Measurements from ENCODE around the gene MID2.
"Not testable (repeated sequence)": the region's sequence is repeated elsewhere in the genome, so short reads cannot be mapped to it uniquely, and the experiment has no call there.

MID2 gene

GRCh38 chrX:107842715-107843400 lies 17.2 kb downstream of the MID2 start:
- no peak for DNase-seq (ENCODE audit: low read depth)

GRCh38 chrX:107845625-107846024 lies 20.0 kb downstream of the MID2 start:
- DNase-seq (ENCODE audit: low read depth), result no peak

GRCh38 chrX:107848591-107848990 lies 22.9 kb downstream of the MID2 start:
- no peak for DNase-seq (ENCODE audit: low read depth)

- no peak for DNase-seq (ENCODE audit: low read depth)
Measured at GRCh38 chrX:107849747-107850421, 24.2 kb downstream of the MID2 start.

GRCh38 chrX:107850422-107850765 lies 24.7 kb downstream of the MID2 start:
- DNase-seq (ENCODE audit: low read depth), result no peak

GRCh38 chrX:107851215-107851614 lies 25.5 kb downstream of the MID2 start:
- no peak for DNase-seq (ENCODE audit: low read depth)

- not testable (repeated sequence) for DNase-seq (ENCODE audit: low read depth)
Measured at GRCh38 chrX:107851665-107852064, 26.0 kb downstream of the MID2 start.

GRCh38 chrX:107856289-107856688 lies 30.6 kb downstream of the MID2 start:
- no peak for DNase-seq (ENCODE audit: low read depth)

GRCh38 chrX:107857041-107857440 lies 31.4 kb downstream of the MID2 start:
- DNase-seq (ENCODE audit: low read depth), result not testable (repeated sequence)

- no peak for DNase-seq (ENCODE audit: low read depth)
Measured at GRCh38 chrX:107857837-107858236, 32.2 kb downstream of the MID2 start.

GRCh38 chrX:107861056-107861455 lies 35.4 kb downstream of the MID2 start:
- DNase-seq (ENCODE audit: low read depth), result no peak

- DNase-seq (ENCODE audit: low read depth), result no peak
Measured at GRCh38 chrX:107871136-107871535, 45.5 kb downstream of the MID2 start.

- no peak for DNase-seq (ENCODE audit: low read depth)
Measured at GRCh38 chrX:107878106-107878505, 52.4 kb downstream of the MID2 start.

- DNase-seq (ENCODE audit: low read depth), result no peak
Measured at GRCh38 chrX:107880054-107880610, 54.5 kb downstream of the MID2 start.

- no peak for DNase-seq (ENCODE audit: low read depth)
Measured at GRCh38 chrX:107894038-107894437, 68.4 kb downstream of the MID2 start.

GRCh38 chrX:107902721-107903120 lies 77.1 kb downstream of the MID2 start:
- DNase-seq (ENCODE audit: low read depth), result no peak

GRCh38 chrX:107905366-107905765 lies 79.7 kb downstream of the MID2 start:
- no peak for DNase-seq (ENCODE audit: low read depth)

GRCh38 chrX:107924136-107924746 lies 98.6 kb downstream of the MID2 start:
- no peak for DNase-seq (ENCODE audit: low read depth)

GRCh38 chrX:107934262-107934661 lies 108.6 kb downstream of the MID2 start:
- DNase-seq (ENCODE audit: low read depth), result no peak

GRCh38 chrX:107935200-107935599 lies 109.5 kb downstream of the MID2 start:
- no peak for DNase-seq (ENCODE audit: low read depth)

GRCh38 chrX:107935664-107936433 lies 110.2 kb downstream of the MID2 start:
- no peak for DNase-seq (ENCODE audit: low read depth)

GRCh38 chrX:107936434-107936730 lies 110.7 kb downstream of the MID2 start:
- no peak for DNase-seq (ENCODE audit: low read depth)

GRCh38 chrX:107940095-107940494 lies 114.4 kb downstream of the MID2 start:
- DNase-seq (ENCODE audit: low read depth), result no peak
